ENCODE results near the gene SPTAN1. TPM values are rescaled to one million over a fixed set of nuclear protein-coding genes. Genes with fewer than 3 reads are reported as not detected.

Gene SPTAN1
- polyA plus RNA-seq, 2 of the 4 experiments (the other 2 are of a cell fraction), result 104 to 122 TPM

- Histone ChIP-seq H3K9me3 (no peaks in the 10 kb centered on the region), H3K4me3 (no peak overlapping the region), H3K4me1 (no peaks in the 10 kb centered on the region), H3K4me2 (no peak overlapping the region), H3K27ac (no peak overlapping the region)
- DNase-seq (ENCODE audit: low read depth in 1 of 2, low spot score in 1 of 2) (no peak), ATAC-seq (no peak), FAIRE-seq (no peak)
- TF ChIP-seq NR3C1 (IDR thresholded peaks at IDR 0.05), result no peak
- TF ChIP-seq EP300 (IDR thresholded peaks at IDR 0.05), result no peak
- no peak for TF ChIP-seq FOXS1 (CRISPR knock-in tag; IDR thresholded peaks at IDR 0.05)
- TF ChIP-seq ZC3H11A (IDR thresholded peaks at IDR 0.05), result no peak
- no peak for TF ChIP-seq FOSL2 (IDR thresholded peaks at IDR 0.05)
- no peak for TF ChIP-seq FOSL2 (CRISPR knock-in tag; IDR thresholded peaks at IDR 0.05)
- no peak for TF ChIP-seq POLR2A (IDR thresholded peaks at IDR 0.05; ENCODE audit: low read length)
- no peak for TF ChIP-seq KDM1A (IDR thresholded peaks at IDR 0.05; ENCODE audit: low read depth)
- no peak for TF ChIP-seq MAZ (IDR thresholded peaks at IDR 0.05; ENCODE audit: borderline replicate concordance, low read depth, low read length)
- no peak for TF ChIP-seq CHD4 (IDR thresholded peaks at IDR 0.05; ENCODE audit: borderline replicate concordance)
- TF ChIP-seq, protein P1, sequence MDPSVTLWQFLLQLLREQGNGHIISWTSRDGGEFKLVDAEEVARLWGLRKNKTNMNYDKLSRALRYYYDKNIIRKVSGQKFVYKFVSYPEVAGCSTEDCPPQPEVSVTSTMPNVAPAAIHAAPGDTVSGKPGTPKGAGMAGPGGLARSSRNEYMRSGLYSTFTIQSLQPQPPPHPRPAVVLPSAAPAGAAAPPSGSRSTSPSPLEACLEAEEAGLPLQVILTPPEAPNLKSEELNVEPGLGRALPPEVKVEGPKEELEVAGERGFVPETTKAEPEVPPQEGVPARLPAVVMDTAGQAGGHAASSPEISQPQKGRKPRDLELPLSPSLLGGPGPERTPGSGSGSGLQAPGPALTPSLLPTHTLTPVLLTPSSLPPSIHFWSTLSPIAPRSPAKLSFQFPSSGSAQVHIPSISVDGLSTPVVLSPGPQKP (IDR thresholded peaks at IDR 0.05; ENCODE audit: low read depth, low read length), result no peak
- no peak for TF ChIP-seq MAFK (IDR thresholded peaks at IDR 0.05; ENCODE audit: partially characterized antibody)
- TF ChIP-seq ATOH8 (CRISPR knock-in tag; IDR thresholded peaks at IDR 0.05; ENCODE audit: low read depth), result no peak
- TF ChIP-seq NPAS2 (CRISPR knock-in tag; IDR thresholded peaks at IDR 0.05; ENCODE audit: borderline replicate concordance), result no peak
- no peak for TF ChIP-seq ZNF302 (CRISPR knock-in tag; IDR thresholded peaks at IDR 0.05)
- TF ChIP-seq JUNB (IDR thresholded peaks at IDR 0.05), result no peak
- TF ChIP-seq NFE2L2 (conservative IDR thresholded peaks at IDR 0.05; ENCODE audit: low read length), result no peak
- no peak for TF ChIP-seq HOXB5 (CRISPR knock-in tag; IDR thresholded peaks at IDR 0.05)
- TF ChIP-seq HOXA7 (CRISPR knock-in tag; IDR thresholded peaks at IDR 0.05), result no peak
- no peak for TF ChIP-seq TFCP2L1 (CRISPR knock-in tag; IDR thresholded peaks at IDR 0.05)
- TF ChIP-seq ZSCAN20 (CRISPR knock-in tag; IDR thresholded peaks at IDR 0.05), result no peak
- WGBS (ENCODE audit: missing lambda C conversion rate), result 85% methylated on average over 15 of the region's 15 CpGs
- POLR2A ChIA-PET, result no interaction called here
- CTCF ChIA-PET, result interaction anchor here (0.6 to 1.8 kb wide), 3 partner anchors 16 to 130 kb away, joined by 3 to 4 read pairs (median 3); no protein-coding TSS in a partner anchor
These were observed 23.8 kb upstream of the SPTAN1 start for GRCh38 chr9:128528445-128529160.

DNA sequence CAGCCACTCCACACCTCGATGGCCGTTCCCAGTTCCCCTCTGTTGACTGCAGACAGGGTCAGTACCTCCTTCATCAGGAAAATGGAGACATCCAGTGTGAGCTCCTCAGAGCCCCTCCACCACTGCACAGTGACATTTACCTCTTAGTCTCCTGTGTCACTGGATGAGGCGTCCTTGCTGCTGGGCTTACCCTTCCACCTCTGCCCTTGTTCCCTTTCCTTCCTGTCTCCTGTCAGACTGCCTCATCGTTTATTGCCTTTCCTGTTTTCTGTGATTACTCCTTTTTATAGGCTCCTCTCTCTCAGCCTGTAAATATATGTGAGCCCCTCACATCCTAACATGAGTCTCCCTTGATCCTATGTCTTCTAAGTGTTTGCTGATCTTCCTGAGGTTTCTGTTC, 23.2 kb upstream of the SPTAN1 start:
- TF ChIP-seq CEBPB (IDR thresholded peaks at IDR 0.05) (no peak), HOXA7 (CRISPR knock-in tag; IDR thresholded peaks at IDR 0.05) (no peak), ZNF302 (CRISPR knock-in tag; IDR thresholded peaks at IDR 0.05) (no peak)
- TF ChIP-seq, protein P2, sequence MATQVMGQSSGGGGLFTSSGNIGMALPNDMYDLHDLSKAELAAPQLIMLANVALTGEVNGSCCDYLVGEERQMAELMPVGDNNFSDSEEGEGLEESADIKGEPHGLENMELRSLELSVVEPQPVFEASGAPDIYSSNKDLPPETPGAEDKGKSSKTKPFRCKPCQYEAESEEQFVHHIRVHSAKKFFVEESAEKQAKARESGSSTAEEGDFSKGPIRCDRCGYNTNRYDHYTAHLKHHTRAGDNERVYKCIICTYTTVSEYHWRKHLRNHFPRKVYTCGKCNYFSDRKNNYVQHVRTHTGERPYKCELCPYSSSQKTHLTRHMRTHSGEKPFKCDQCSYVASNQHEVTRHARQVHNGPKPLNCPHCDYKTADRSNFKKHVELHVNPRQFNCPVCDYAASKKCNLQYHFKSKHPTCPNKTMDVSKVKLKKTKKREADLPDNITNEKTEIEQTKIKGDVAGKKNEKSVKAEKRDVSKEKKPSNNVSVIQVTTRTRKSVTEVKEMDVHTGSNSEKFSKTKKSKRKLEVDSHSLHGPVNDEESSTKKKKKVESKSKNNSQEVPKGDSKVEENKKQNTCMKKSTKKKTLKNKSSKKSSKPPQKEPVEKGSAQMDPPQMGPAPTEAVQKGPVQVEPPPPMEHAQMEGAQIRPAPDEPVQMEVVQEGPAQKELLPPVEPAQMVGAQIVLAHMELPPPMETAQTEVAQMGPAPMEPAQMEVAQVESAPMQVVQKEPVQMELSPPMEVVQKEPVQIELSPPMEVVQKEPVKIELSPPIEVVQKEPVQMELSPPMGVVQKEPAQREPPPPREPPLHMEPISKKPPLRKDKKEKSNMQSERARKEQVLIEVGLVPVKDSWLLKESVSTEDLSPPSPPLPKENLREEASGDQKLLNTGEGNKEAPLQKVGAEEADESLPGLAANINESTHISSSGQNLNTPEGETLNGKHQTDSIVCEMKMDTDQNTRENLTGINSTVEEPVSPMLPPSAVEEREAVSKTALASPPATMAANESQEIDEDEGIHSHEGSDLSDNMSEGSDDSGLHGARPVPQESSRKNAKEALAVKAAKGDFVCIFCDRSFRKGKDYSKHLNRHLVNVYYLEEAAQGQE (IDR thresholded peaks at IDR 0.05), result no peak
- TF ChIP-seq, protein P3, sequence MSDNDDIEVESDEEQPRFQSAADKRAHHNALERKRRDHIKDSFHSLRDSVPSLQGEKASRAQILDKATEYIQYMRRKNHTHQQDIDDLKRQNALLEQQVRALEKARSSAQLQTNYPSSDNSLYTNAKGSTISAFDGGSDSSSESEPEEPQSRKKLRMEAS (IDR thresholded peaks at IDR 0.05), result no peak
- H3K4me2 ChIP-seq, result no peak overlapping the region
- no peaks in the 10 kb centered on the region for H3K4me1 ChIP-seq
- DNase-seq (ENCODE audit: low read depth in 1 of 2, low spot score in 1 of 2) (no peak), ATAC-seq (peak in 1 of 2 experiments; percentile 24; a peak in 1 of 6 replicates), FAIRE-seq (no peak)
- H3K27ac ChIP-seq, result no peak overlapping the region
- no peaks in the 10 kb centered on the region for H3K9me3 ChIP-seq
- WGBS (ENCODE audit: missing lambda C conversion rate), result 87% methylated on average over 4 of the region's 4 CpGs
- POLR2A ChIA-PET, result no interaction called here
- H3K4me3 ChIP-seq, result no peak overlapping the region
- CTCF ChIA-PET, result no interaction called here

All from A549 (cell line).